ENCODE results near the gene LRRC49. TPM values are rescaled to one million over a fixed set of nuclear protein-coding genes. Genes with fewer than 3 reads are reported as not detected.

LRRC49 gene
- total RNA-seq, 6 experiments from 2014 or later = 0.25 to 0.79 (median 0.57) TPM

DNA sequence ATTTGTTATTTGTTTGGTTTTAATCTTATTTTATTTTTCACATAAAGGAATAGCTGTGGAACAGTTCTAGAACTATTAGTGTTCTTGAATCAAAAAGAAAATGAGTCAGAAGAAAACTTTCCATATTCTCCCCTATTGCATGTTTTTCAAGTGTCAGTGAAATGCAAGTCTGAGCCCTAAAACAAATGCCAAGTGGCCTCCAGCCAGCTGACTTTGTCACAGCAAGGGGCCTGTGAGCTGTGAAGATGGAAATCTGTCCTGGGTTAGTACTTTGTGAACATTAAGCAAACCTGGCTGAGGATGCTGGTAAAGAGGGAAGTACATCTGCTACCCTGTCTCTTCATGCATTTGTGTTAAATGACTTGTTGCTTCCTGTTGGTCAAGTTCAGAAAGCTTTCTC, 14.2 kb downstream of the LRRC49 start:
- ATAC-seq (no peak), DNase-seq (no peak)
- Histone ChIP-seq H3K9me3 (peaks cover 0 to 6% (median 0%) of the 10 kb centered on the region in 4 donors), H3K36me3 (no peaks in the 10 kb centered on the region), H3K4me3 (no peak overlapping the region), H3K27ac (no peak overlapping the region), H3K4me1 (no peaks in the 10 kb centered on the region), H3K27me3 (no peaks in the 10 kb centered on the region)
- intact Hi-C loops (cut with DNase I) = no loop called here
- no peak for TF ChIP-seq CTCF (IDR thresholded peaks at IDR 0.05)
- TF ChIP-seq POLR2A (IDR thresholded peaks at IDR 0.05) = no peak

DNA sequence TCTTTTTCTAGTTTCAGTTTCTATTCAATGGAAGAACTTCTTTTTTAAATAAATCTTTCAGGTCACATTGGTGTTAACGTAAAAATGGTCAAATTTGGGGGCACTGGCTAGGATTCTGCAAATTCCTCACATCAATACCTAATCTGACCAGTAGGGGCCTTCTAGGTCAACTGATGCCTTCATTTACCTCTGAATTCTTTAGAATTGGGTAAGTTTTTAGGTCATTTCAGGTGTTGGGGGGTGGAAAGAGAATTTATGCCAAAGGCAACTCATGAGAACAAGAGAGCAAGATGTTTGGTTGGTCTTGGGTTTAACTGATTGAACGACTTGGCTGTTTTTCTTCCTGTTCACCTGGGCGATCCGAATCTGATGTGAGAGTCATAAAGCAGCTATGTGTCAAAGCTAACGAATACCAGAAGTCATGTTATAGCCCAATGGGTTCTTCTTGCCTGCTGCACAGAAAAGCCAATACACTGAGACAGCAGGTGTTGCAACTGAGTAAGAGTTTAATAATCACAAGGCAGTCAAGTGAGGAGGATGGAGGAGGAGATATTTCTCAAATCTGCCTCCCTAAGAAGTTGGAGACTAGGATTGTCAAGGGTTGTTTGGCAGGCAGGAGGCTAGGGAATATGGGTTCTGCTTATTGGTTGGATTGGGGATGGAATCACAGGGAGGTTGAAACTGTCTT, 15.3 kb downstream of the LRRC49 start:
- peaks cover 0 to 6% (median 0%) of the 10 kb centered on the region in 4 donors for H3K9me3 ChIP-seq
- H3K4me1 ChIP-seq = no peaks in the 10 kb centered on the region
- ATAC-seq = no peak
- no peak for DNase-seq
- 71% methylated on average over 5 of the region's 5 CpGs for WGBS (ENCODE audit: insufficient coverage, low coverage, low lambda C conversion rate, missing lambda C conversion rate)
- no peak for TF ChIP-seq POLR2A (IDR thresholded peaks at IDR 0.05)
- TF ChIP-seq CTCF (IDR thresholded peaks at IDR 0.05) = no peak
- H3K36me3 ChIP-seq = no peaks in the 10 kb centered on the region
- no peaks in the 10 kb centered on the region for H3K27me3 ChIP-seq
- no peak overlapping the region for H3K4me3 ChIP-seq
- intact Hi-C loops (cut with DNase I) = no loop called here
- H3K27ac ChIP-seq = no peak overlapping the region

GRCh38 chr15:70910958-70911357, 18.3 kb downstream of the LRRC49 start:
- intact Hi-C loops (cut with DNase I) = no loop called here
- DNase-seq (no peak), ATAC-seq (no peak)
- H3K9me3 ChIP-seq = peaks cover 0 to 6% (median 0%) of the 10 kb centered on the region in 4 donors
- H3K27ac ChIP-seq = no peak overlapping the region
- TF ChIP-seq POLR2A (IDR thresholded peaks at IDR 0.05) = no peak
- no peak for TF ChIP-seq CTCF (IDR thresholded peaks at IDR 0.05)
- no peaks in the 10 kb centered on the region for H3K4me1 ChIP-seq
- no peaks in the 10 kb centered on the region for H3K27me3 ChIP-seq
- H3K36me3 ChIP-seq = no peaks in the 10 kb centered on the region
- H3K4me3 ChIP-seq = no peak overlapping the region
- 64% methylated on average over 1 of the region's 1 CpG for WGBS (ENCODE audit: insufficient coverage, low coverage, low lambda C conversion rate, missing lambda C conversion rate)

- Histone ChIP-seq H3K4me1 (no peaks in the 10 kb centered on the region), H3K36me3 (no peaks in the 10 kb centered on the region), H3K4me3 (no peak overlapping the region), H3K27me3 (no peaks in the 10 kb centered on the region), H3K9me3 (peaks cover 0 to 6% (median 0%) of the 10 kb centered on the region in 4 donors), H3K27ac (no peak overlapping the region)
- DNase-seq (no peak), ATAC-seq (no peak)
- intact Hi-C loops (cut with DNase I) = no loop called here
- WGBS (ENCODE audit: insufficient coverage, low coverage, low lambda C conversion rate, missing lambda C conversion rate) = 77% methylated on average over 1 of the region's 1 CpG
- TF ChIP-seq POLR2A (IDR thresholded peaks at IDR 0.05) (no peak), CTCF (IDR thresholded peaks at IDR 0.05) (no peak)
These were observed 19.6 kb downstream of the LRRC49 start for GRCh38 chr15:70912187-70912586.

DNA sequence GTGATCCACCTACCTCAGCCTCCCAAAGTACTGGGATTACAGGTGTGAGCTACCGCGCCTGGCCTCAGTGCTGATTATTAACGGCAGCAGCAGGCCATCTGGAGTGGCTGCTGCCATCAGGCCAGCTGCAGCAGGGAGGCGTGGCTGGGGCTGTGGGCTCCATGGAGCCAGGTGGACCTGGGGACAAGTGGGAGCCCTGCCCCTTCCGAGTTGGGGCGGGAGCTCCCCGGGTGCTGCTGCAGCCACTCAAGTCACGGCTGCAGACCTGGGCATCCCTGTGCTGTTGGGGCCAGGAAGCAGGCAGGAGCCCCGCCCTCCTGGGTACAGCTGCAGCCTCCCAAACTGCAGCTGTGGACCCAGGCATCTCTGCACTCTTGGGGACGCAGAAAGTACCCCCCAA, 23.9 kb downstream of the LRRC49 start:
- no peaks in the 10 kb centered on the region for H3K4me1 ChIP-seq
- H3K36me3 ChIP-seq = no peaks in the 10 kb centered on the region
- no CpG with 5 or more reads among the region's 10 CpGs for WGBS (ENCODE audit: insufficient coverage, low coverage, low lambda C conversion rate, missing lambda C conversion rate)
- ATAC-seq = no peak
- H3K27me3 ChIP-seq = no peaks in the 10 kb centered on the region
- no peak overlapping the region for H3K27ac ChIP-seq
- intact Hi-C loops (cut with DNase I) = no loop called here
- H3K4me3 ChIP-seq = no peak overlapping the region
- DNase-seq = no peak
- no peak for TF ChIP-seq CTCF (IDR thresholded peaks at IDR 0.05)
- H3K9me3 ChIP-seq = no peaks in the 10 kb centered on the region
